Lung (tissue), 12 donors: Measurements from ENCODE around the gene PHAF1. TPM values are rescaled to one million over a fixed set of nuclear protein-coding genes. Genes with fewer than 3 reads are reported as not detected.

Experiments
- ATAC-seq: fragments of 200-7000 bp; cut with Tn5 transposase; one replicate; pipeline ENCODE4 v1.9.1; 2020; ENCODE audit warnings: moderate number of reproducible peaks; ENCODE audit not compliant: insufficient read depth, low FRiP score
- DNase-seq, 3 donors: peaks; one replicate each; pipeline ENCODE4 v3.0.0-alpha.2; 2013 to 2017
- H3K27ac ChIP-seq, 2 donors: one replicate each; pipeline ENCODE4 v1.5.1; 2013; ENCODE audit warnings: mild to moderate bottlenecking in 2 of 2, moderate library complexity in 2 of 2, control low read depth in 1 of 2, inconsistent platforms in 1 of 2, low read depth in 1 of 2, low read length in 1 of 2
- H3K27me3 ChIP-seq, 3 donors: one replicate each; pipeline ENCODE4 v1.5.1; 2013; ENCODE audit warnings: low read length in 2 of 3; ENCODE audit not compliant: control insufficient read depth in 3 of 3, insufficient read depth in 3 of 3
- H3K36me3 ChIP-seq, 4 donors: one replicate each; pipeline ENCODE4 v1.5.1; 2013; ENCODE audit warnings: low read length in 4 of 4, mild to moderate bottlenecking in 1 of 4, moderate library complexity in 1 of 4; ENCODE audit not compliant: control insufficient read depth in 4 of 4, insufficient read depth in 4 of 4
- H3K4me1 ChIP-seq, 5 donors: one replicate each; pipeline ENCODE4 v1.5.1; 2013; ENCODE audit warnings: low read length in 5 of 5, mild to moderate bottlenecking in 2 of 5, moderate library complexity in 1 of 5; ENCODE audit not compliant: control insufficient read depth in 5 of 5, insufficient read depth in 5 of 5
- H3K4me3 ChIP-seq: one replicate; pipeline ENCODE4 v1.5.1; 2013; ENCODE audit warnings: mild to moderate bottlenecking, control low read depth, moderate library complexity
- H3K9ac ChIP-seq, 2 donors: one replicate each; pipeline ENCODE4 v1.5.1; 2013; ENCODE audit warnings: low read length in 2 of 2, control low read depth in 1 of 2; ENCODE audit not compliant: insufficient read depth in 1 of 2
- H3K9me3 ChIP-seq, 4 donors: one replicate each; pipeline ENCODE4 v1.5.1; 2013; ENCODE audit warnings: low read length in 3 of 4, mild to moderate bottlenecking in 1 of 4, moderate library complexity in 1 of 4; ENCODE audit not compliant: control insufficient read depth in 4 of 4, insufficient read depth in 3 of 4
- CTCF ChIP-seq: IDR thresholded peaks from 2 replicates; pipeline ENCODE4 v1.5.1; 2012; ENCODE audit warnings: mild to moderate bottlenecking; ENCODE audit errors: control extremely low read depth, extremely low read depth
- WGBS, 2 donors: extraction: QIAGEN DNeasy Blood & Tissue Kit; methylation state at CpG; one replicate each; pipeline ENCODE4 v1.1.7; 2013; 5-methylcytosine and 5-hydroxymethylcytosine counted together
- polyA plus RNA-seq, 2 donors: library from polyadenylated mRNA; stranded (reverse); fragments of 200-250 nt; gene quantifications; one replicate each; pipeline ENCODE4 v1.2.1, GENCODE V29; 2013
- total RNA-seq, 2 donors: library from RNA; depleted of rRNA in 1 of 2; stranded (reverse); fragments of >200 nt in 1 of 2; gene quantifications; one replicate each; pipeline ENCODE4 v1.2.1, GENCODE V29; 2014 to 2021
- donor health status: control.
- donor health status: control.
- donor health status: Bipolar disorder and iron deficiency.
- donor health status: healthy.
- donor health status: DM: yes; HTN: yes; CAD: no.

Gene PHAF1
- total and polyA plus RNA-seq, 4 donors = 9.1 to 36.1 (median 13.3) TPM

GRCh38 chr16:67146523-67147357, 37.0 kb downstream of the PHAF1 start:
- ATAC-seq = no peak
- WGBS, 2 donors = 92% methylated on average over 7 of the region's 7 CpGs
- Histone ChIP-seq H3K9me3 (peaks cover 0 to 2% (median 0%) of the 10 kb centered on the region in 4 donors), H3K27ac (no peak overlapping the region), H3K9ac (no peak overlapping the region), H3K36me3 (peaks cover 10 to 62% (median 39%) of the 10 kb centered on the region in 4 donors), H3K4me1 (peaks cover 0 to 15% (median 4%) of the 10 kb centered on the region in 5 donors), H3K4me3 (no peak overlapping the region), H3K27me3 (no peaks in the 10 kb centered on the region)
- no peak for DNase-seq
- TF ChIP-seq CTCF = no peak

GRCh38 chr16:67147437-67148140, 37.8 kb downstream of the PHAF1 start:
- Histone ChIP-seq H3K4me1 (peaks cover 0 to 15% (median 4%) of the 10 kb centered on the region in 5 donors), H3K27ac (no peak overlapping the region), H3K4me3 (no peak overlapping the region), H3K27me3 (peaks cover 0 to under 1% (median 0%) of the 10 kb centered on the region in 3 donors), H3K9me3 (peaks cover 0 to 2% (median 0%) of the 10 kb centered on the region in 4 donors), H3K36me3 (peaks cover 10 to 54% (median 36%) of the 10 kb centered on the region in 4 donors), H3K9ac (no peak overlapping the region)
- DNase-seq (no peak), ATAC-seq (no peak)
- 90 to 92% methylated on average over 4 of the region's 4 CpGs for WGBS, 2 donors
- TF ChIP-seq CTCF = no peak

GRCh38 chr16:67148221-67148620, 38.5 kb downstream of the PHAF1 start:
- no peak for TF ChIP-seq CTCF
- Histone ChIP-seq H3K4me1 (peaks cover 0 to 15% (median 4%) of the 10 kb centered on the region in 5 donors), H3K4me3 (no peak overlapping the region), H3K36me3 (peaks cover 10 to 49% (median 34%) of the 10 kb centered on the region in 4 donors), H3K27ac (no peak overlapping the region), H3K9ac (no peak overlapping the region), H3K9me3 (peaks cover 0 to 2% (median 0%) of the 10 kb centered on the region in 4 donors), H3K27me3 (peaks cover 0 to 5% (median 3%) of the 10 kb centered on the region in 3 donors)
- 93 to 98% methylated on average over 2 of the region's 2 CpGs for WGBS, 2 donors
- ATAC-seq (no peak), DNase-seq (no peak)
